Activated T-cell treated with anti-CD3 and anti-CD28 coated beads for 1 hour (primary cell): ENCODE data around the gene POU2F2.

ENCODE experiments used
- DNase-seq: peaks from one replicate; pipeline ENCODE4 v3.0.0-alpha.2; 2020; ENCODE audit warnings: low read depth

POU2F2 gene

GRCh38 chr19:42154471-42155323 lies 22.5 kb upstream of the POU2F2 start:
- DNase-seq: no peak

GRCh38 chr19:42153672-42154433 lies 21.6 kb upstream of the POU2F2 start:
- DNase-seq: no peak

- no peak for DNase-seq
These were observed 20.8 kb upstream of the POU2F2 start for GRCh38 chr19:42152910-42153671.

- DNase-seq: no peak
These were observed 19.8 kb upstream of the POU2F2 start for GRCh38 chr19:42151782-42152684.

GRCh38 chr19:42150911-42151361 lies 18.7 kb upstream of the POU2F2 start:
- no peak for DNase-seq

- no peak for DNase-seq
These were observed 18.1 kb upstream of the POU2F2 start for GRCh38 chr19:42150364-42150763.

GRCh38 chr19:42149447-42150202 lies 17.4 kb upstream of the POU2F2 start:
- DNase-seq: no peak

GRCh38 chr19:42148266-42148665 lies 16.0 kb upstream of the POU2F2 start:
- DNase-seq: no peak

GRCh38 chr19:42143341-42144234 lies 11.3 kb upstream of the POU2F2 start:
- no peak for DNase-seq

GRCh38 chr19:42140125-42140754 lies 8.0 kb upstream of the POU2F2 start:
- no peak for DNase-seq

GRCh38 chr19:42134535-42135070 lies 2.4 kb upstream of the POU2F2 start:
- no peak for DNase-seq

- peak; percentile 84 for DNase-seq
These were observed 744 bp upstream of the POU2F2 start for GRCh38 chr19:42132851-42133528.

- DNase-seq: no peak
These were observed 857 bp downstream of the POU2F2 start for GRCh38 chr19:42131149-42132029.

GRCh38 chr19:42130254-42130573 lies 2.0 kb downstream of the POU2F2 start:
- DNase-seq: no peak

GRCh38 chr19:42129399-42130253 lies 2.6 kb downstream of the POU2F2 start:
- no peak for DNase-seq

GRCh38 chr19:42126574-42126973 lies 5.7 kb downstream of the POU2F2 start:
- no peak for DNase-seq
